IPS DF 6.9 (cell line): ENCODE data around the gene P2RY13.

ENCODE experiments used
- DNase-seq: peaks from one replicate; pipeline ENCODE4 v3.0.0-alpha.2; 2013; ENCODE audit warnings: low read depth, low spot score
- H3K27ac ChIP-seq: one replicate; pipeline ENCODE4 v1.5.1; 2013; ENCODE audit warnings: low read length, control low read depth
- H3K27me3 ChIP-seq: 2 replicates; pipeline ENCODE4 v1.6.1; 2013; ENCODE audit warnings: mild to moderate bottlenecking, low read length; ENCODE audit not compliant: control insufficient read depth, insufficient read depth
- H3K36me3 ChIP-seq: 2 replicates; pipeline ENCODE4 v1.6.1; 2013; ENCODE audit warnings: low read length; ENCODE audit not compliant: control insufficient read depth, insufficient read depth
- H3K4me1 ChIP-seq: 2 replicates; pipeline ENCODE4 v1.6.1; 2013; ENCODE audit warnings: low read length; ENCODE audit not compliant: control insufficient read depth, insufficient read depth
- H3K4me3 ChIP-seq: 2 replicates; pipeline ENCODE4 v1.5.1; 2013; ENCODE audit warnings: mild to moderate bottlenecking, low read length
- H3K9me3 ChIP-seq: 2 replicates; pipeline ENCODE4 v1.6.1; 2013; ENCODE audit warnings: low read length, inconsistent platforms; ENCODE audit not compliant: control insufficient read depth, insufficient read depth
- WGBS: extraction: QIAGEN DNeasy Blood & Tissue Kit; methylation state at CpG from one replicate; pipeline ENCODE4 v1.1.7; 2013; ENCODE audit warnings: mixed read lengths, missing lambda C conversion rate; ENCODE audit not compliant: insufficient read length, insufficient coverage; 5-methylcytosine and 5-hydroxymethylcytosine counted together

Gene P2RY13

GRCh38 chr3:151276687-151277042, 52.7 kb downstream of the P2RY13 start:
- H3K4me1 ChIP-seq, result no peaks in the 10 kb centered on the region
- no peak overlapping the region for H3K27ac ChIP-seq
- H3K4me3 ChIP-seq, result no peak overlapping the region
- no peaks in the 10 kb centered on the region for H3K36me3 ChIP-seq
- H3K27me3 ChIP-seq, result no peaks in the 10 kb centered on the region
- no peaks in the 10 kb centered on the region for H3K9me3 ChIP-seq
- WGBS, result no CpG with 5 or more reads among the region's 6 CpGs
- DNase-seq, result no peak
